HG03521 (cell line): ENCODE data around the gene SGCD.

Experiments used
- ATAC-seq: cut with Tn5 transposase; IDR thresholded peaks from one replicate; pipeline ENCODE4 v1.9.1; 2021; ENCODE audit warnings: mild to moderate bottlenecking, moderate library complexity; ENCODE audit not compliant: unreplicated experiment

SGCD gene

DNA sequence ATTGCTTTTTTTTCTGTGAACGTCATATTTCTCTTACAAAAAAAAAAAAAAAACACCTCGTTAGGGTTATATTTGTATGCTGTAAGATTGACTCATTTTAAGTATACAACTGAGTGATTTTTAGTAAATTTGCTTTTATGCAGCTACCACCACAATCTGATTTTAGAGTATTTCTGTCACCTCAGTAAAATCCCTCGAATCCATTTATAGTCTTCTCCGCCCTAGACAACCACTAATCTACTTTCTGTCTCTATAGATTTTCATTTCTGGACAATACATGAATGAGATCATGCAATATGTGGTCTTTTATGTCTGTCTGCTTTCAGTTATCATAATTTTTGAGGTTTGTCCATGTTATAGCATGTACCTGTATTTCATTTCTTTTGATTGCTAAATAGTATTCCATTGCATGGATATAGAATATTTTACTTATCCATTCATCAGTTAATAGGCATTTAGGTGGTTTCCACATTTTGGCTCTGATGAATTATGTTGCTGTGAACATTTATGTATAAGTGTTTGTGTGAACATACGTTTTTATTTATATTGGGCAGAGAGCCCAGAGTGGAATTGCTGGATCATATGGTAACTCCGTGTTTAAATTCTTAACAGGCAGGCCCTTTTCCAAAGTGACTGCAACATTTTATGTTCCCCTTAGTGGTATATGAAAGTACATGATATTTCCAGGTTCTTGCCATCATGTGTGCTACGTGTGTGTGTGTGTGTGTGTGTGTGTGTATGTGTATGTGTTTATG lies 171.4 kb downstream of the SGCD start:
- no peak for ATAC-seq

DNA sequence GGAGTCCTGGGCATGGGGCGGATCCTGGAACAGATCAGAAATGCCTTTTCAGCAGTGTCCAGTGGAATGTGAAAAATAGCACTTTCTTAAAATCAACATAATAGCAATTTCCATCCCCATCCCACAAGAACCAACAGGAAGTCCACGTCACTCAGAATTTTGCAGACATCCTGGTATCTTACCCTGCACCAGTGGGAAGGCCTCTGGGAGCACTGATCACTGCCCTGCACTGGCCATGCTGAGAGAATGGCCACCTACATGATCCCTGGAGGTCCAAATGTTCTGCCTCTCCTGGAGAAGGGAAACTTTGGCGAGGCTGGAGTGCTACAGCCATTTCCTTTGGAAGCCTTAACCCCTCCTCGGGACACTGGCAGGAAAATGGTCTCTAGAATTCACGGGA lies 173.8 kb downstream of the SGCD start:
- ATAC-seq: no peak

DNA sequence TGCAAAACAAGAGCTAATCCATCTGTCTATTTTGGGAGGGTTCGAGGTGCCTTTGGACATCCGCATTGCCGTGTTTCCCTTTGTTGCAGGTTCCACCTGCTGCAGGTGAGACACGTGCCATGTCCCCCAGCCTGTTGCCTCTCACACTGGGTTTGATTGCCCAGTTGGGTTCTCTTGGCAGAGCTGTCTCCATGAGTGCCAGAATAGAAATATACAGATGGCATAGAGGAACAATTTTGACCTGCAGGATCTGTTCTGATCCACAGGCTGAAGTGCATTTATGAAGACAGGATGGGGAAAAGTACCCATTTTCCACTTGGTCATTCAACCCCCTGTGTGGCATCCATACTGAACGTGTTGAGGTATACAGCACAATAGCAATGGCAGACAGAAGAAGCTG lies 178.1 kb downstream of the SGCD start:
- ATAC-seq: no peak

DNA sequence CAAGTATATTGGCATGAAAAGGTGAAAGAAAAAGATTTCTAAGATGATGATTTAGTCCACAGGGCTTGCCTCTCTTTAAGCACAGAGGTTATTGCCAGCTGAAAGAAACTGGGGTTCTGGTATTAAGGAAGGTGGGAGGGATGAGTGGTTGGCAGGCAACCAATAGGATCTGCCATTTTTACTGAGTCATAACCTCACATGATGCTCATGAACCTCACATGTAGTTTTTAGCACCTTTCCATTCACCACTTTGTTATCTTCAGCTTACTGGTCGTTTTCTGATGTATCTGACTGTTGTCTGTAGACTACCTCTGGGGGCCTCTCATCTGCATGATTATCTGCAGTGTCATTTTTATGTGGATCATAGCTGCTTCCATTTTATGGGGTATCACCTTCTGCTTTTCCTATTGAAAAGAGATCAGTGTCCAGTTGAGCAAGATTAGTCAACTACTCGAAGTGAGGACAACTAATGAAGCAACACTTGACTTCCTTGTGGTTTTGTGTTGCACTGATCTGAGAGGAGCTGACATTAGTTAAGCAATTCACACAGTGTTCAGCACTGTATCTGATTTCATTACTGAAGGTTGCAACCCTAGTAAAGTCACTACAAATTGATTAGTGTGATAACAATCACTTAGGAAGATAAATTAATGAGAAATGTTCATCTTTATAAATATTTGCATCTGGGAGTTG lies 186.3 kb downstream of the SGCD start:
- no peak for ATAC-seq

DNA sequence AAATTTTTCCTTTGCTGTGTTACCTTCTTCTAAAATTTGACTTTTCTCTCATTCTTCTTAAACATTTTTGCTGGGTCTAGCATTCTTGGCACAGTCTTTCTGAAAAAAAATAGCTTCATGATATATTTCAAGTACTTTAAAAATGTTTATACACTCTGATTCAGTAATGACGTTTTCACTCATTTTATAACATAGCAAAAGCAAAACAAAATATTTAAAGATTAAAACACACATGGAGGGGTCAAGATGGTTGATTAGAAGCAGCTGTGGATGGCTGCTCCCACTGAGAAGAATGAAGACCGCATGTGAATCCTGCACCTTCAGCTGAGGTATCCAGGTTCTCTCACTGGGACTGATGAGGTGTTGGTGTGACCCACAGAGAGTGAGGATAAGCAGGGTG lies 188.2 kb downstream of the SGCD start:
- no peak for ATAC-seq

DNA sequence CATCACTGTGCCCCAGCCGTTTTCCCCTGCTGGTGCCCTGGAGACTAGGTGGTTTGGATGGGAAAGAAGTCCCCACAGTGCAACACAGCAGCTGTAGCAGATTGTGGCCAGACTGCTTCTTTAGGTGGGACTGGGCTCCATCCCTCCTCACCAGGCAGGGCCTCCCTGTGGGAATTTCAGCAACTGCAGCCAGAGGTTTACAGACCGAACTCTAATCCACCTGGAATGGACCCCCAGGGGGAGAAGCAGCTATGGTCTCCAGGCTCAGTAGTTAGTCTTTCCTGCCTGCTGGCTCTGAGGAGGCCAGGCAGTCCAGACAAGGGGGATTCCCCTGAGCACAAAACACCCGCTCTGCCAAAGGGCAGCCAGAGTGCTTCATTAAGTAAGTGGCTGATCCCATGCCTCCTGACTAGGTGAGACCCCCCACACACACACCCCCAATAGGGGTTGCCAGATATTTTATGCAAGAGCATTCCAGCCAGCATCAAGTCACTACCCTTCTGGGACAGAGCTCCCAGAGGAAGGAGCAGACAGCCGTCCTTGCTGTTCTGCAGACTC lies 188.9 kb downstream of the SGCD start:
- no peak for ATAC-seq

DNA sequence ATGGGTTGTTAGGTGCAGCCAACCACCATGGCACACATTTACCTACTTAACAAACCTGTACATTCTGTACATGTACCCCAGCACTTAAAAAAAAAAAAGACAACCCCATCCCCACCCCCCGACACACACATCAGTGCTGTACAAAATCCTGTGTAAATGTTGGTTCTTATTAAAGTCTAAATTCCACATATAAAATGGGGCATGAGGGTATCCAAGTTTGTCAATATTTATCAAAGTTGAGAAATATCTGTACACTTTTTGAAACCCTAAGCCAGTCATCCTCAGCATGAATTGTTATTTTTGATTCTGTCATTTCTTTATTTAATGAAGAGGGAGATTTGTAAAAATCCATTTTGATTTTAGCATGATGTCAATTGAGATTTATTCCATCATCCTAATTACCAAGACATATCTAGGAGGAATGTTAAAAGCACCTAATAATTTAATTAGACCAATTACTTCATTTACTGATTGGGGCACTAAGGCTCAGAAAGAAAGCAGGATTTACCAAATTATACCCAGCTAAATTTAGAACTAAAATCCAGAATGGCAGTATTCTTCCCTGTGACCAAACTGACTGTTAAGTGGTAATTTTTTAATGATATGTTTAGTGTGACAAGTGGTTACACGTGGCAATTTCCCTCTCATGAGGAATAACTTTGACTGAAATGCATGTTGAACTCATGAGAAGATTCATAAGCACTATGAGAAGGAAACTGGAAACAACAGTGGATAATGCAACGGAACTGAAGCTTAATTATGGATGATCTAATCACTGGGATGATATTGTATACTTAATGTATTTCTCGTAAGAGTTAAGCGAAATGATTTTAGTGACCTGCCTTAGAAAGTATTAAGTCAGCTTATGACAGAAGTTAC lies 195.9 kb downstream of the SGCD start:
- no peak for ATAC-seq

DNA sequence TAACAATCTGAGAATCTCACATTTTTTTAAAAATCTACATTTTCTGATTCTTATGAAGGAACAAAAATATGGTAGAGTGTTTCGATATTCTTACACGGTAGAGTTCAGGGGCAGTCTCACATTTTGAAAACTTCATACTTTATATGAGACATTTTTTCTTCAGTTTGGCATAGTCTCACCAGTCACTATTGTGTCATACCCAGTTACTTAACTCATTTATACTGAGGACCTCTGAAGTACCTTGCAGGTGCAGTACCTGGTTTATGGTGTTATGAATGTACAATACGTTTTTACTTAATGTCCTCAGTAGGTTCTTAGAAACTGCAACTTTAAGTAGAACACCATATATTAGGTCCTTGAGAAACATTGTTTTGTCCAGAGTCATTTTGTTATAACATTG lies 196.6 kb downstream of the SGCD start:
- no peak for ATAC-seq

DNA sequence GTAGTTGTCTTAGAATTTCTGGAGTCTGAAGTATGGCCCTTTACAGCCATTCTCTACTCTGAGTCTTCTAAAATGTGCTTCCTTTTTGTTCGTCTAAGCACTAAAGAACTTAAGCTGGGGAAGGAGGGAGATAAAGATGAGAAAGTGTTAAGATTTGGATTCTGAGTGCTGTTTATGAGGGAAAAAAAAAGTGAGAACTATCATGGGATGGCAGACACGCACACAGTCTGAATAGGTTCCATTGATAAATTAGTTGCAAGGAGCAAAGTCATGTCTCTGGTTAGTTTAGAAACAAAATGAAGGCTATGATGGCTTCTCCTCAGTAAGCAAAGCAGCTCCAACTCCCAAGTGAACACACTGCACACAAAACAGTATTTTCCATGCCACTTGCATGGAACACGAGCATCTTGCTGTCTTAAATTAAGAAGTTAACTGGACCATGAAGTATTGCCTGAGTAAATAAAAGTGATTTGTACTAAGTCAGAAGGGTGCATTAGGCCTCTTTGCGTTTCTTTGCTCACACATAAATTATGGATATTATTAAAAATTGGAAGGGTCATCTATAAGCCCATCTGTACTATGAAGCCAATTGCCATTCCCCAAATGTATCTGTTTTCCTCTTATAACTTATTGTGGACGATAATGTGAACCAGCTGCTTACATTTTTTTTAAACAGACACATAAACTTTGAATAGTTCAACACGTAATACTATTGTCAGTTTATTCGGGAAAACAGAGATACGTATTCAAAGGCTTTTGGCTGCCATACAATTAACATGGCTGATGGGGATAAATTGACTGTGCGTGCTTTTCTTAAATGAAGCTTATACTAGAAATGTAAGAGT lies 199.3 kb downstream of the SGCD start:
- no peak for ATAC-seq

DNA sequence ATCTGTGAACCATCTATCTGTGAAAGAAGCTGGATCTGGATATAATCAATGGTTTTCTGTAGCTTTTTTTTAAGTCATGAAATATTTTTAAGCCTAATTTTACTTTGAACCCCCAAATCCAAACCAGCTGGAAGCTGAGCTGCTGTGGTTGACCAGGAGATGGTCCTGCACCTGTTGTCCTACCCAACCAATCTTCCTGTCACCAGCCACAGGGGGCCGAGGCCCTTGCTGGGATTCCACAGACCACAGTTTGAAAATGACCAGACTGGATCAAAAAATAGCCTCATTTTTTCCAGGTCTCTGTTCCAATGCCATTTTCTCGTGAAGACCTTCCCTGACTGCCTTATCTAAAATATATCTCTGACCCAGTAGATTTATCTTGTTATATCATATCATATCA lies 200.6 kb downstream of the SGCD start:
- no peak for ATAC-seq

DNA sequence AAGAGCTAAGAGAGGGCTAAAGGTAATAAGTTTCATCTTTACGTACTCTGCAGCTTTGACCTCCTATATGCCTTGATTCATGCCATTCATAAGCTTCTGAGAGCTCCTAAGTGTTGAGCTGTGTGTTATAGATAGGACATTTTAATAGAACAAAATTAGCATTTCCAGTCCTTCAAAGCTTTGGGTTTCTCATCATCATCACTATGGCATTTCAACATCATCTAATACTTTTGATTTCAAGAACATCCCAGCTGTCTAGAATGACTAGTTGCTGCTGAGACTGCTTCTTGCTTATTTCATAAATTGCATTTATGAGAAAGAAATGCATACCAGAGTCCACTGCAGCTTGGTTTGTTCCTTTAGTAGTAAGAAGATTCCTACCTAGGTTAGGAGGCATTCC lies 201.7 kb downstream of the SGCD start:
- ATAC-seq: no peak

DNA sequence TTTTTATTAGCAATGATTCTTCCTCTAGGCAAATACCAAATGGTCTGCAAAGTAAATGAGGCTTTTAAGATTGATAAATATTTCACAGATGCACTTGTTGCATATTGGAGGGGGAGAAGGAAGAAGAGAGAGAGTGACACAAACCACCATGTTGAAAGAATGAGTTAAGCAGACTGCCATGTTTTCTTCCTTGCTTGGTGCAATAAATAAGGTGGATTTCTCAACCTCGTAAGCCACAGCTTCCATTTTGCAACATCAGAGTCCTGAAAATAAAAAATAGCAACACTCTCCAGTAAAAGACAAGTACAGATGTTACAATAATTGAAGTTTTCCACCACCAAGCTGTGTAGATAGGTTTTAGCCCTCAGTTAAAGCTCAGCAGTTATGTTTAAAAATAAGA lies 202.9 kb downstream of the SGCD start:
- no peak for ATAC-seq

DNA sequence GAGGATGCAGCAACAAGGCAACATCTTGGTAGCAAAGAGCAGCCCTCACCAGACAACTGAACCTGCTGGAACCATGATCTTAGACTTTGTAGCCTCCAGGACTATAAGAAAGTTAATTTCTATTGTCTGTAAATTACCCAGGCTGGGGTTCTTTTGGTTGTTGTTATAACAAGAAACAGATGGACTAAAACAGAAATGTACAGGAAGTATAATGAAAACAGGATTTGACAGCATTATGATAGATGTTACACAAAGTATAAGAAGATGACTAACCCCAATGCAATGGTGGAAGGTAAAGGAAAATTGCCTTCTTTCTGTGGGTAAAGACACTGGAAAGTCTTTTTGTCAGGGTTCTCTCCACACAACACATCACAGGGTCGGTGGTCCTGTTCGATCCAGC lies 204.2 kb downstream of the SGCD start:
- ATAC-seq: no peak

DNA sequence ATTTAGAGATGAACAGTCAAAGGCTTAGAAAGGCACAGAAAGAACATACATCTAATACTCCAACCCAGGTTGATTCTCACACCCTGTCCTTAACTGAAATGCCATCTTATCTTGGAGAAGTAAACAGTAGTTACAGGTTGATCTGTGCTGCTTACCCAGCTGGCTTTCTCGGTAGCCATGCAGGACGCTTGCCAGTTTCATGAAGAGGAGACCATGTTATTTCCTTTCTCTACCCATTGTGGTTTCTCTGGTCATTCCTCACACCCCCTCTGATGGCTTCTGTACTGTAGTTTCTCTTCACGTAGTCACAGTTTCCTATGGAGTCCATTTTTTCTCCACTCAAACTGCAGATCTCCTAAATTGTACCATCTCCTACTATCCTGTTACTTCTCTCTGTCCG lies 206.0 kb downstream of the SGCD start:
- ATAC-seq: no peak

DNA sequence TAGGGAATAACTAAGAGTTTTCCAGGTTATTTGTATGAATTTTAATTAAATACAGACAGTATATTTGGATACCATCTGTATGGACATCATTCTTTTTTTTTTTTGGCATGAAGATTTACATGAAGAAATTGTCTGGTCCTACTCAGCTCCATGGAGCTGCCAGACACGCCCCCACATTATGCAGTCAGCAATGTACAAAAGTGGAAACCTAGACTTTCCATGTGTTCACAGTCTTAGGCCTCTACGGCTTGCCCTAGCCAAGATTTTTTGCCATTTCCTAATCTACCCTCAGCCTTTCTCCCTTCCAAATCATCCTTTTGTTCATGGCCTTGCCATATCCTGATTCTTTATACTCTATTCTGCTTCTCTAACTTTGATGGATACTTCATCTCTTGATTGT lies 207.1 kb downstream of the SGCD start:
- ATAC-seq: no peak

DNA sequence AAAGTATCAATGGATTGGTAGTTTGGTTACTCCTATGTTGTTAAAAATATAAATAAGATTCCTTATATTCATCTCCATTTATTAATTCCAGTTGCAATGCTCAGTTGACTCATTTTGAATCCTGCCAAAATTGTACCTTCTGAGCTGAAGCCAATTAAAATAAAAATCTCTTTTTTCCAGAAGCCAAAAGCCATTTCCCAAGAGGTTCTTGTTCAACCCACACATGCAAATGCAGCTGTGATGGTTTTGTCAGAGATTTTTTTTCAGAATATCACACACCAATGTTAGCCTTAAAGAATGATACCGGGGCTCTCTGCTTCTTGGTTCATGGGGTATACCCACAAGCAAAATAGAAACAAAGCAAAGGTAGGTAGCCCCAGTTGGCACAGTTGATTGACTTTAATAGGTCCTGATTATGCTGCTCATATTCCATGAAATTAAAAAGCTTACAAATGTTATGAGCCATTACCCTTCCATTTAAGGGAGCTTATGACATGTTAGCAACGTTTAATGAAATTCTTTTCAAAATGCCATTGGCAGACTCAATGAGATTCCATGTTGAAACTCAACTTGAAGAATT lies 208.0 kb downstream of the SGCD start:
- ATAC-seq: no peak

DNA sequence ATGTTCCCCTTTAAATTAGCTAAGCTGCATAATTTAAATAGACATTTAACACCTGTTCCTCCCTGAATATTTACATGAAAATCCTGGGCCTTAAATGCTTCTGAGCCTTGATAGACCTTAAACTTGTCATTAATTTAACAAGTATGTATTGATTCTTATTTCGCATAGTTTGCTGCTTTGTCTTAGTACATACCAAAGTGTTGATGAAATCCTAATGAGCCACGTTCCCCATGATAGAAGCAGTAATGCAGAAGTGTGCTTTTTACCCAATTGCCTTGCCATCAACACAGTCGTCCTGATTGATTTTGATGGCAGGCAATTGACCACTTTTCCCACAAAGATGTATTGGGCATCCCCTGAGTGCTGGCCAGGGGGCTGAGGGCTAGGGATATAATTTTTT lies 213.5 kb downstream of the SGCD start:
- no peak for ATAC-seq

DNA sequence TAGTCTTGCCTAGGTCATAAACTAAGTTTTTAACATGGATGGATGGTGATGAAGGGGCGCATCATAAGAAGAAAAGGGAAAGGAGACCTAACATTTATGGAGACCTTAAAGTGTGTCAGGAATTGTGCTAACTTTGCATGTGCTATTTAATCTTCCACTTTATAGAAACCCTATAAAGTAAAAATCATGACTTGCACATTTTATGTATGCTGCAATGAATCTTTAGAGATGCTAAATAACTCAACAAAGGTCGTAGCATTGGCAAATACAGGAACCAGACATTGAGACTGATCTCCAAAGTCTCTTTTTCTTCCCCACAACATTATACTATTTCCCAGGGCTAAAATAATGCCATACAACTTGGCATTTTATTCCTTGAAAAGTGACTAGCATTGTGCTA lies 214.6 kb downstream of the SGCD start:
- ATAC-seq: no peak

DNA sequence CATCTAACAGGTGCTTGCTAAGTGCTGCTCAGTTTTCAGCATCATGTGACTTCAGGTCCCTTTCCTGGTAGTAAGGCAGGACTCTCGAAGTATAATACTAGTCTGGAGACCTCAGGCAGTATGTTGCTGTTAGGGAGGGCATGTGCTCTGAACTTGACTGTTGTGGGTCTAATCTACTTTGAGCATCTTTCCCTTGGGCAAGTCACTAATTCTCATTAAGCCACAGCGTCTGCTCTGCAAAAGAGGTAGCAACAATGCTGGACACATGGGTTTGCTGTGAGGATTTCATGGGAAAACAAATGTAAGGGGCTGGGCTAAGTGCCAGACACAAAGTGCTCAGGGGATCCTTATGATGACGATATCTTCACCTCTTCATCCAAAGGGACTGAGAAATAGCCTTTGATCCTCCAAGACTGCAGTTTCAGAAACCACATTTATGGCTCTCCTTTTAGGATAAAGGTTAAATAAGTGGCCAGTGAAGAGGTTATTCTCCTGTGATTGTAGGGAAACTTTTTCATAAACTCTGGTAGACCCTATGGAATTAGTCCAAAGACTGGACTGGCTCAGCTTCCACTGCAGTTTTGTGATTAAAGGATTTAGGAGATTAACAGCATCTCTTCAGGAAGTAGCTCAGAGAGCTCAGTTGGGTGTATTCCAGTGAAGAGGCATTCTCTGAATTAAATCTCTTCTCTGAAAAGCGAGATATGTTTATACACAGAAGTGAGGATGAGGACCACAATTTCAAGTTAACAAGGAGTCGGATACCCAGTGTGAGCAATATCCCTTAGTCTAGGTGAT lies 216.6 kb downstream of the SGCD start:
- no peak for ATAC-seq
